GM19099 (cell line): ENCODE results near the gene AGAP3.

Experiments
- POLR2A ChIP-seq: IDR thresholded peaks from 3 replicates; pipeline ENCODE4 v1.6.1; 2011; ENCODE audit warnings: low read depth; ENCODE audit not compliant: insufficient read length; ENCODE audit errors: extremely low read depth

Gene AGAP3

GRCh38 chr7:151173386-151174245 is 87.3 kb downstream of the AGAP3 start:
- TF ChIP-seq POLR2A, result no peak

- TF ChIP-seq POLR2A, result no peak
These were observed 88.2 kb downstream of the AGAP3 start for GRCh38 chr7:151174246-151175046.

GRCh38 chr7:151175047-151175792 is 88.9 kb downstream of the AGAP3 start:
- no peak for TF ChIP-seq POLR2A

- no peak for TF ChIP-seq POLR2A
These were observed 89.6 kb downstream of the AGAP3 start for GRCh38 chr7:151175793-151176311.

GRCh38 chr7:151176401-151176800 is 90.1 kb downstream of the AGAP3 start:
- no peak for TF ChIP-seq POLR2A

- TF ChIP-seq POLR2A, result no peak
These were observed 91.0 kb downstream of the AGAP3 start for GRCh38 chr7:151177310-151177709.

GRCh38 chr7:151178236-151178635 is 92.0 kb downstream of the AGAP3 start:
- no peak for TF ChIP-seq POLR2A

GRCh38 chr7:151178831-151179230 is 92.6 kb downstream of the AGAP3 start:
- TF ChIP-seq POLR2A, result no peak

GRCh38 chr7:151179287-151179860 is 93.1 kb downstream of the AGAP3 start:
- TF ChIP-seq POLR2A, result no peak

- no peak for TF ChIP-seq POLR2A
These were observed 93.7 kb downstream of the AGAP3 start for GRCh38 chr7:151179946-151180345.

GRCh38 chr7:151181011-151181431 is 94.7 kb downstream of the AGAP3 start:
- no peak for TF ChIP-seq POLR2A

- TF ChIP-seq POLR2A, result no peak
These were observed 99.7 kb downstream of the AGAP3 start for GRCh38 chr7:151185762-151186639.

GRCh38 chr7:151186640-151187408 is 100.5 kb downstream of the AGAP3 start, which contains the start of gene ASB10:
TSS of gene ASB10 (minus strand) at chr7:151187250. CDS start at chr7:151187130, 120 bp downstream.
- no peak for TF ChIP-seq POLR2A
